K562 (cell line): ENCODE results near the gene HMGCL. TPM values are rescaled to one million over a fixed set of nuclear protein-coding genes. Genes with fewer than 3 reads are reported as not detected.

Experiments
- CAMTA2 ChIP-seq: fragments of 250-450 bp; sonication (Bioruptor Pico); conservative IDR thresholded peaks from 2 replicates; pipeline ENCODE4 v1.5.1; 2022
- CGGBP1 ChIP-seq: fragments of 250-450 bp; sonication (Bioruptor Pico); IDR thresholded peaks from 2 replicates; pipeline ENCODE4 v1.9.0; 2021; ENCODE audit warnings: mild to moderate bottlenecking
- CHD1 ChIP-seq: fragments of 200-600 bp; sonication (generic); IDR thresholded peaks from one replicate; pipeline ENCODE4 v1.6.1; 2012; ENCODE audit warnings: mild to moderate bottlenecking, moderate library complexity, low read length, inconsistent platforms
- FUS ChIP-seq: fragments of 200-400 bp; formaldehyde crosslinking; optimal IDR thresholded peaks from 2 replicates; pipeline ENCODE3; 2017; ENCODE audit warnings: low read depth, low read length
- HMBOX1 ChIP-seq: sonication (generic); IDR thresholded peaks from 2 replicates; pipeline ENCODE4 v1.6.1; 2016
- HSF4 ChIP-seq: fragments of 250-450 bp; sonication (Bioruptor Pico); IDR thresholded peaks from 2 replicates; pipeline ENCODE4 v2.1.2; 2022; ENCODE audit warnings: mild to moderate bottlenecking, moderate library complexity, borderline replicate concordance
- MCM2 ChIP-seq: fragments of 450-650 bp; IDR thresholded peaks from 2 replicates; pipeline ENCODE4 v1.6.1; 2017; ENCODE audit warnings: low read depth, mild to moderate bottlenecking
- MCM3 ChIP-seq: fragments of 450-650 bp; IDR thresholded peaks from 2 replicates; pipeline ENCODE4 v1.6.1; 2016
- MECOM ChIP-seq: fragments of 250-450 bp; sonication (Bioruptor Pico); IDR thresholded peaks from 2 replicates; pipeline ENCODE4 v1.8.0; 2022; ENCODE audit warnings: inconsistent platforms
- NBN ChIP-seq: fragments of 450-650 bp; IDR thresholded peaks from 2 replicates; pipeline ENCODE4 v1.6.1; 2016; ENCODE audit warnings: low read depth, mild to moderate bottlenecking
- POLR2A ChIP-seq: fragments of 450-650 bp; conservative IDR thresholded peaks from 2 replicates; pipeline ENCODE4 v1.6.1; 2016
- SNAPC5 ChIP-seq: fragments of 250-450 bp; sonication (Bioruptor Pico); IDR thresholded peaks from 2 replicates; pipeline ENCODE4 v1.8.0; 2021; ENCODE audit warnings: moderate library complexity, mild to moderate bottlenecking, inconsistent platforms
- STAT5A ChIP-seq: IDR thresholded peaks from 2 replicates; pipeline ENCODE4 v1.6.1; 2012; ENCODE audit warnings: low read length, inconsistent platforms, borderline replicate concordance
- TAF15 ChIP-seq: fragments of 200-400 bp; formaldehyde crosslinking; IDR thresholded peaks from 2 replicates; pipeline ENCODE4 v1.6.1; 2017; ENCODE audit warnings: mild to moderate bottlenecking, low read depth, low read length, moderate library complexity
- ZNF239 ChIP-seq: fragments of 250-450 bp; sonication (Bioruptor Pico); IDR thresholded peaks from 2 replicates; pipeline ENCODE4 v1.4.0; 2020; ENCODE audit warnings: mild to moderate bottlenecking
- polyA plus RNA-seq, 8 experiments: library from polyadenylated mRNA; depleted of rRNA in 4 of 8; stranded (reverse) in 5 of 8; unstranded in 3 of 8; fragments of >200 nt; fragmentation: Nextera tagmentation in 2 of 8; fragmentation: Illumina TruSeq in 1 of 8; extraction: Ambion mirVana in 2 of 8; extraction: Trizol in 1 of 8; gene quantifications; 2 replicates each; pipeline versions ENCODE4 v1.2.1 to v1.2.3, GENCODE V29; 2011 to 2014; ENCODE audit warnings: inconsistent platforms in 1 of 8, missing spikeins in 1 of 8
- total RNA-seq, 7 experiments: library from RNA; depleted of rRNA in 6 of 7; stranded (reverse); fragments of >200 nt in 6 of 7; fragmentation: Illumina TruSeq in 2 of 7; extraction: Trizol in 2 of 7; gene quantifications; 2 replicates each; pipeline versions ENCODE4 v1.2.1 to v1.2.3, GENCODE V29; 2011 to 2021; ENCODE audit warnings: low replicate concordance in 1 of 7
- TF ChIP-seq, protein P1 (sequence below): fragments of 450-650 bp; formaldehyde crosslinking; IDR thresholded peaks from 2 replicates; pipeline ENCODE4 v1.4.0; 2022; ENCODE audit warnings: missing genetic modification characterization
- TF ChIP-seq, protein P2 (sequence below): fragments of 200-800 bp; sonication (Bioruptor generic); IDR thresholded peaks from 2 replicates; pipeline ENCODE4 v1.6.1; 2017; ENCODE audit warnings: missing genetic modification characterization, missing compliant biosample characterization
- TF ChIP-seq, protein P3 (sequence below): sonication (generic); formaldehyde crosslinking; IDR thresholded peaks from 2 replicates; pipeline ENCODE4 v1.8.1; 2023; ENCODE audit warnings: mild to moderate bottlenecking, missing genetic modification reagents
- TF ChIP-seq, protein P4 (sequence below): fragments of 250-450 bp; sonication (Bioruptor Pico); IDR thresholded peaks from 2 replicates; pipeline ENCODE4 v1.4.0; 2020; ENCODE audit warnings: mild to moderate bottlenecking

HMGCL gene
- total and polyA plus RNA-seq, 9 of the 15 experiments (the other 6 are each of a cell fraction or from before 2014, with no cell fraction given): 18.0 to 82.2 (median 24.2) TPM

DNA sequence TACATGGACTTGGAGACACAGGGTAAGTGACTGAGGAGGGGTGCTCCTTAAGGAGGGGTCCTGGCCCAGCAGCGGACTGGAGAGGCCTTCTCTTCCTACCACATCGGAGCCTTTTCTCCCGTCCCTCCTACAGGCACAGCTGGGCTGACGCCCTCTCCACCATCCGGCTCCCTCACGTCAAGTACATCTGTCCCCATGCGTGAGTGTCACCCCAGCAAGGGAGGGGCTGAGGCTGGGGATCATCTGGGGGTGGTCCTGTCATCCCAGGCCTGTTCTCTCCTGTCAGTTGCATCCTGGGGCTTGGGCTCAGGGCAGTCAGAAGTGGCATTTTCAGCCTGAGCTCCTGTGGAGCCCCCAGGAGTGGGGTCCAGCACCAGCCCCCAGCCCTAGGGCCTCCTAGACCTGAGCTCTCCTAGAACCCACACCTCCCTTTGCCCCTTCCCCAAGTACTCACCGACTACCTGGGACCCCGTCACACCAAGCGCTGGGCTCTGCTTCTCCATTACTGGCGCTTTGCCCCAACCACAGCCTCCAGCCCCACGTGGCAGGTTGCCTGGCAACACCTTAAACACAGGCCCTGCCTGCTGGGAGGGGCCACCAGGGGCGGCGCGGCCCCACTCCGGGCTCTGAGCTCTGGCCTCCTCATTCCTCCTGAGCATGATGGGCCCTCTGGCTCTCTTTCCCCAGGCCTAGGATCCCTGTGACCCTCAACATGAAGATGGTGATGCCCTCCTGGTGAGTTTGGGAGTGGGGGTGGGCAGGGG is 32.0 kb downstream of the HMGCL start (continued):
- TF ChIP-seq HMBOX1 (no peak), MECOM (CRISPR knock-in tag) (no peak), ZNF239 (CRISPR knock-in tag) (no peak), MCM2 (no peak), FUS (no peak), MCM3 (no peak), CAMTA2 (CRISPR knock-in tag) (no peak), TAF15 (no peak), SNAPC5 (no peak), CGGBP1 (no peak), STAT5A (no peak), NBN (no peak), POLR2A (peak; percentile 34; the same call in 1 of the 2 replicates), CHD1 (no peak), HSF4 (no peak)
- TF ChIP-seq, protein P1, sequence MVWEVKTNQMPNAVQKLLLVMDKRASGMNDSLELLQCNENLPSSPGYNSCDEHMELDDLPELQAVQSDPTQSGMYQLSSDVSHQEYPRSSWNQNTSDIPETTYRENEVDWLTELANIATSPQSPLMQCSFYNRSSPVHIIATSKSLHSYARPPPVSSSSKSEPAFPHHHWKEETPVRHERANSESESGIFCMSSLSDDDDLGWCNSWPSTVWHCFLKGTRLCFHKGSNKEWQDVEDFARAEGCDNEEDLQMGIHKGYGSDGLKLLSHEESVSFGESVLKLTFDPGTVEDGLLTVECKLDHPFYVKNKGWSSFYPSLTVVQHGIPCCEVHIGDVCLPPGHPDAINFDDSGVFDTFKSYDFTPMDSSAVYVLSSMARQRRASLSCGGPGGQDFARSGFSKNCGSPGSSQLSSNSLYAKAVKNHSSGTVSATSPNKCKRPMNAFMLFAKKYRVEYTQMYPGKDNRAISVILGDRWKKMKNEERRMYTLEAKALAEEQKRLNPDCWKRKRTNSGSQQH (CRISPR knock-in tag): no peak
- TF ChIP-seq, protein P2, sequence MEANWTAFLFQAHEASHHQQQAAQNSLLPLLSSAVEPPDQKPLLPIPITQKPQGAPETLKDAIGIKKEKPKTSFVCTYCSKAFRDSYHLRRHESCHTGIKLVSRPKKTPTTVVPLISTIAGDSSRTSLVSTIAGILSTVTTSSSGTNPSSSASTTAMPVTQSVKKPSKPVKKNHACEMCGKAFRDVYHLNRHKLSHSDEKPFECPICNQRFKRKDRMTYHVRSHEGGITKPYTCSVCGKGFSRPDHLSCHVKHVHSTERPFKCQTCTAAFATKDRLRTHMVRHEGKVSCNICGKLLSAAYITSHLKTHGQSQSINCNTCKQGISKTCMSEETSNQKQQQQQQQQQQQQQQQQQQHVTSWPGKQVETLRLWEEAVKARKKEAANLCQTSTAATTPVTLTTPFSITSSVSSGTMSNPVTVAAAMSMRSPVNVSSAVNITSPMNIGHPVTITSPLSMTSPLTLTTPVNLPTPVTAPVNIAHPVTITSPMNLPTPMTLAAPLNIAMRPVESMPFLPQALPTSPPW (CRISPR knock-in tag): peak; percentile 74
- TF ChIP-seq, protein P3, sequence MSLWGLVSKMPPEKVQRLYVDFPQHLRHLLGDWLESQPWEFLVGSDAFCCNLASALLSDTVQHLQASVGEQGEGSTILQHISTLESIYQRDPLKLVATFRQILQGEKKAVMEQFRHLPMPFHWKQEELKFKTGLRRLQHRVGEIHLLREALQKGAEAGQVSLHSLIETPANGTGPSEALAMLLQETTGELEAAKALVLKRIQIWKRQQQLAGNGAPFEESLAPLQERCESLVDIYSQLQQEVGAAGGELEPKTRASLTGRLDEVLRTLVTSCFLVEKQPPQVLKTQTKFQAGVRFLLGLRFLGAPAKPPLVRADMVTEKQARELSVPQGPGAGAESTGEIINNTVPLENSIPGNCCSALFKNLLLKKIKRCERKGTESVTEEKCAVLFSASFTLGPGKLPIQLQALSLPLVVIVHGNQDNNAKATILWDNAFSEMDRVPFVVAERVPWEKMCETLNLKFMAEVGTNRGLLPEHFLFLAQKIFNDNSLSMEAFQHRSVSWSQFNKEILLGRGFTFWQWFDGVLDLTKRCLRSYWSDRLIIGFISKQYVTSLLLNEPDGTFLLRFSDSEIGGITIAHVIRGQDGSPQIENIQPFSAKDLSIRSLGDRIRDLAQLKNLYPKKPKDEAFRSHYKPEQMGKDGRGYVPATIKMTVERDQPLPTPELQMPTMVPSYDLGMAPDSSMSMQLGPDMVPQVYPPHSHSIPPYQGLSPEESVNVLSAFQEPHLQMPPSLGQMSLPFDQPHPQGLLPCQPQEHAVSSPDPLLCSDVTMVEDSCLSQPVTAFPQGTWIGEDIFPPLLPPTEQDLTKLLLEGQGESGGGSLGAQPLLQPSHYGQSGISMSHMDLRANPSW (CRISPR knock-in tag): no peak
- TF ChIP-seq, protein P4, sequence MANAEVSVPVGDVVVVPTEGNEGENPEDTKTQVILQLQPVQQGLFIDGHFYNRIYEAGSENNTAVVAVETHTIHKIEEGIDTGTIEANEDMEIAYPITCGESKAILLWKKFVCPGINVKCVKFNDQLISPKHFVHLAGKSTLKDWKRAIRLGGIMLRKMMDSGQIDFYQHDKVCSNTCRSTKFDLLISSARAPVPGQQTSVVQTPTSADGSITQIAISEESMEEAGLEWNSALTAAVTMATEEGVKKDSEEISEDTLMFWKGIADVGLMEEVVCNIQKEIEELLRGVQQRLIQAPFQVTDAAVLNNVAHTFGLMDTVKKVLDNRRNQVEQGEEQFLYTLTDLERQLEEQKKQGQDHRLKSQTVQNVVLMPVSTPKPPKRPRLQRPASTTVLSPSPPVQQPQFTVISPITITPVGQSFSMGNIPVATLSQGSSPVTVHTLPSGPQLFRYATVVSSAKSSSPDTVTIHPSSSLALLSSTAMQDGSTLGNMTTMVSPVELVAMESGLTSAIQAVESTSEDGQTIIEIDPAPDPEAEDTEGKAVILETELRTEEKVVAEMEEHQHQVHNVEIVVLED (CRISPR knock-in tag): no peak
